ENCODE measurements around the gene NUP214. TPM values are rescaled to one million over a fixed set of nuclear protein-coding genes. Genes with fewer than 3 reads are reported as not detected.

The NUP214 gene
- total RNA-seq, 4 donors from 2014 or later = 36.1 to 104 (median 69.6) TPM

DNA sequence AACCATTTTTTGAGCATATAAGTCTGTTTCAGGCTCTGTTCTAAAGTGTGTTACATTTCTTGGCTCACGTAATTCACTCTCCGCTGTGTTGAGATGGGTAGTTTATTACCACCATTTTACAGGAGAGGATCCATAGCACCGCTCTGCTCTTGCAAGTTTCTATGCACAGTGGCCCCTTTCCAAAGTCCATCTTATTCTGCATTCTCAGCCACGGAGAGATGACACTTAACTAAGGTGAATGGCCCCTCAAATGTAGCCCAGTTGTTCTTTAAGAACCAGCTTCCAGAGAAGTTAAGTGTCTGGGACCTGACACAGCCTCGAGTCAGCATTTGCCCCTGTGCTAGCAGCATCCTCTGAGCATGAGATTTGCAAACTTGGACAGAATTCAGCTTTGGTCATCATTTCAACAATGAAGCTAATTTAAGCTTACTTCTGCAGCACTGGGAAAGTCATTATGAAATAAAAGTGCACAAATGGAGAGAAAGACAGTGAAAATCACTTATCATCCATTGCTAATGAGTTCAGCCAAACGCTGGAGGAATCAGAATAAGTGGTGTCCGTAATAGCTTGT lies 89.0 kb downstream of the NUP214 start:
- no peak for TF ChIP-seq POLR2AphosphoS5 (IDR thresholded peaks at IDR 0.05)
- TF ChIP-seq, protein P1, sequence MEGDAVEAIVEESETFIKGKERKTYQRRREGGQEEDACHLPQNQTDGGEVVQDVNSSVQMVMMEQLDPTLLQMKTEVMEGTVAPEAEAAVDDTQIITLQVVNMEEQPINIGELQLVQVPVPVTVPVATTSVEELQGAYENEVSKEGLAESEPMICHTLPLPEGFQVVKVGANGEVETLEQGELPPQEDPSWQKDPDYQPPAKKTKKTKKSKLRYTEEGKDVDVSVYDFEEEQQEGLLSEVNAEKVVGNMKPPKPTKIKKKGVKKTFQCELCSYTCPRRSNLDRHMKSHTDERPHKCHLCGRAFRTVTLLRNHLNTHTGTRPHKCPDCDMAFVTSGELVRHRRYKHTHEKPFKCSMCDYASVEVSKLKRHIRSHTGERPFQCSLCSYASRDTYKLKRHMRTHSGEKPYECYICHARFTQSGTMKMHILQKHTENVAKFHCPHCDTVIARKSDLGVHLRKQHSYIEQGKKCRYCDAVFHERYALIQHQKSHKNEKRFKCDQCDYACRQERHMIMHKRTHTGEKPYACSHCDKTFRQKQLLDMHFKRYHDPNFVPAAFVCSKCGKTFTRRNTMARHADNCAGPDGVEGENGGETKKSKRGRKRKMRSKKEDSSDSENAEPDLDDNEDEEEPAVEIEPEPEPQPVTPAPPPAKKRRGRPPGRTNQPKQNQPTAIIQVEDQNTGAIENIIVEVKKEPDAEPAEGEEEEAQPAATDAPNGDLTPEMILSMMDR (IDR thresholded peaks at IDR 0.05) = no peak
- TF ChIP-seq POLR2A (IDR thresholded peaks at IDR 0.05) = no peak
- H3K4me3 ChIP-seq = no peak overlapping the region
- H3K36me3 ChIP-seq = peaks cover 28% of the 10 kb centered on the region
- no peaks in the 10 kb centered on the region for H3K27me3 ChIP-seq
- no peak for DNase-seq (ENCODE audit: low spot score in 2 of 2)
- H3K27ac ChIP-seq = no peak overlapping the region
- 78% methylated on average over 7 of the region's 7 CpGs for WGBS
- H3K9me3 ChIP-seq = no peaks in the 10 kb centered on the region
- no peaks in the 10 kb centered on the region for H3K4me1 ChIP-seq

DNA sequence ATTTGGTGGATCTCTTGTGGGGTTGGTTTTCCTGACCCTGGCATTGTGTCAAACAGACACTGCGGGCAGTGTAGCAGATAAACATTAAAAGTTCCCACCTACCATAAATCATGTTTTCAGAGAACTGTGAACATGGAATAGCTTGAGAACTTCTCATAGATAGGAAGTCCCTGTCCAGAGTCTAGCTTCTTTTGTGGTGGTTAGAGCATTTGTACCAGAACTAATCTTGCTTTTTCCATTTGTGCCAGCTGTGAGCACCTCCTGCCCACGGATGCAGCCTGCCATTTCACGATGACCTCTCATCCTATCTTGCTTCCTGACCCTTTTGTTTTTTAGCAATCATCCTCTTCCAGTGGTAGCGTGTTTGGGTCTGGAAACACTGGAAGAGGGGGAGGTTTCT lies 89.5 kb downstream of the NUP214 start:
- Histone ChIP-seq H3K27ac (no peak overlapping the region), H3K4me3 (no peak overlapping the region), H3K4me1 (no peaks in the 10 kb centered on the region), H3K9me3 (no peaks in the 10 kb centered on the region), H3K36me3 (peaks cover 30% of the 10 kb centered on the region), H3K27me3 (no peaks in the 10 kb centered on the region)
- no peak for DNase-seq (ENCODE audit: low spot score in 2 of 2)
- TF ChIP-seq POLR2AphosphoS5 (IDR thresholded peaks at IDR 0.05) = no peak
- TF ChIP-seq, protein P1 (IDR thresholded peaks at IDR 0.05) = no peak
- 80% methylated on average over 4 of the region's 4 CpGs for WGBS

DNA sequence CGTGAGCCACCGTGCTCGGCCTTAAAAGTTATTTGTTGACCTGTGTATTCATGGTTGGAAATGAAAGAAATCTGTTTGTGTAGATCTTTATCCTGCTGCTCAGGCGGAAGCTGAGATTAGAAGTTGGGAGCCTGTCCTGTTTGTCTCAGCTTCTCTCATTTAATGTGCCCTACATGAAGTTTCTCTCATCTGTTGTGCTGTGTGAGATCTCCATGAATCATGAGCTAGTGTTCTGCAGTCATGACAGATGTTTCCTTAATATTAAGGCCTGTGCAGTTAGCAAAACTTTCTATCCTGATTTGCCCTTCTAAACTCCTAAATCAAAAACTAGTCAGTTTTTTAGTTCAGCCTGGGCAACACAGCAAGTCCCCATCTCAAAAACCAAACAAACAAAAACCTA lies 91.4 kb downstream of the NUP214 start:
- 89% methylated on average over 4 of the region's 4 CpGs for WGBS

DNA sequence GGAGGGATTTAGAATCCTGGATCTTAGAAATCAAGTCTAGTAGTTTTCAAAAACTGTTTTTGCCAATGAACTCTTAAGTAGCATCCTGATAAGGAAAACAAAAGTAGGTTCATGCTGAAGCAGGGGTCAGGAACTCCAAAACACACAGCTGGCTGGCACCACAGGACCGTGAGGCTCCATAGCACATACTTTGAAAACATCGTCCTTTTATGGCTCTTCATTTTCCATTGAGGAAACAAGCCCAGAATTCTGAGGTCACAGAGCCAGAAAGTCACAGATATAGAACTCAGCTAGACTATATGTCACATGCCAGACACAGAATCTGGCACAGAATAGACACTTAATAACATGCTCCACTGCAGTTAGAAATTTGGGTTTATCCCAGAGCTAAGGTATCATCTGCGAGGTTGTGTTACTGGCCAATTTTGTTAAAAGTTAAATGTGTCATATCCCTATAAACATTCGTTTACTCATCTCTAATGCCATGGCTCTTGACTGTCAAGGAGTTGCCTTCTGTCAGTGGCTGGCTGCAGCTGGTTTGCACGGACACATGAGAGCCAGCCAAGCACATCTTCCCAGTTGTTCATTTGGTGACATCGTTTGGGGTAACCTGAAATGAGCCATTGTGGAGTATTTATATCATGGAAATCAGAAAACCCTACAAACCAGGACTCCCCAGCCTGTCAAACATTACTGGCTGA lies 92.1 kb downstream of the NUP214 start:
- WGBS = 79% methylated on average over 6 of the region's 6 CpGs
- no peak for TF ChIP-seq EP300 (IDR thresholded peaks at IDR 0.05)
- TF ChIP-seq POLR2AphosphoS5 (IDR thresholded peaks at IDR 0.05) = no peak
- TF ChIP-seq, protein P1 (IDR thresholded peaks at IDR 0.05) = no peak
- TF ChIP-seq POLR2A (IDR thresholded peaks at IDR 0.05) = no peak
- H3K4me3 ChIP-seq = no peak overlapping the region
- H3K27me3 ChIP-seq = no peaks in the 10 kb centered on the region
- H3K9me3 ChIP-seq = no peaks in the 10 kb centered on the region
- H3K27ac ChIP-seq = no peak overlapping the region
- DNase-seq (ENCODE audit: low spot score in 2 of 2) = no peak
- H3K4me1 ChIP-seq = no peaks in the 10 kb centered on the region
- H3K36me3 ChIP-seq = peaks cover 21% of the 10 kb centered on the region

More for the DNA sequence above, 91.4 kb downstream of the NUP214 start:
- no peaks in the 10 kb centered on the region for H3K27me3 ChIP-seq
- H3K4me3 ChIP-seq = no peak overlapping the region
- H3K36me3 ChIP-seq = peaks cover 20% of the 10 kb centered on the region
- H3K27ac ChIP-seq = no peak overlapping the region
- DNase-seq (ENCODE audit: low spot score in 2 of 2) = no peak
- TF ChIP-seq, protein P1 (IDR thresholded peaks at IDR 0.05) = no peak
- no peak for TF ChIP-seq POLR2AphosphoS5 (IDR thresholded peaks at IDR 0.05)
- TF ChIP-seq EP300 (IDR thresholded peaks at IDR 0.05) = no peak
- no peak for TF ChIP-seq POLR2A (IDR thresholded peaks at IDR 0.05)
- no peaks in the 10 kb centered on the region for H3K4me1 ChIP-seq
- H3K9me3 ChIP-seq = no peaks in the 10 kb centered on the region

DNA sequence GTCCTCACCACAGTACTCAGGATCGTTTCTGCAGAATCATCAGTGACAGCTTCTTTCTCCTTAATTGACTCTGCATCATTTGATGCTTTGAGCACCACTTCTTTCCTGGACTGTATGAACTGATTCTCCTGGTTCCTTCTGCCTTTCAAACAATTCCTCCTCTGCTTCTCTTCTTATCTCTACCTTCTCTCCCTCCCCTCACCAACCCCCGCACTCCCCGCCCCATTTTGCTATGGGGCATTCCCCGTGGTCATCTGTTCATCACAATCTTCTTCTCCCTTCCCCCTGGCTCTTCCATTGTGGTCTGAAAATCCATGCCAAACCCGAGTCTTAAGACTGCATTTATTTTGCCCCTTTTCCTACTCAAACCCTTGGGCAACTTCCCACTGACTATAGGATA lies 93.0 kb downstream of the NUP214 start:
- no peaks in the 10 kb centered on the region for H3K27me3 ChIP-seq
- no peak overlapping the region for H3K27ac ChIP-seq
- WGBS = 86% methylated on average over 5 of the region's 5 CpGs
- DNase-seq (ENCODE audit: low spot score in 2 of 2) = no peak
- no peaks in the 10 kb centered on the region for H3K9me3 ChIP-seq
- peaks cover 26% of the 10 kb centered on the region for H3K36me3 ChIP-seq
- TF ChIP-seq POLR2AphosphoS5 (IDR thresholded peaks at IDR 0.05) (no peak), POLR2A (IDR thresholded peaks at IDR 0.05) (no peak), EP300 (IDR thresholded peaks at IDR 0.05) (no peak)
- TF ChIP-seq, protein P1 (IDR thresholded peaks at IDR 0.05) = no peak
- no peaks in the 10 kb centered on the region for H3K4me1 ChIP-seq
- no peak overlapping the region for H3K4me3 ChIP-seq
